ENCODE data around the gene IRF2BP2.
"Not testable (repeated sequence)": the region's sequence is repeated elsewhere in the genome, so short reads cannot be mapped to it uniquely, and the experiment has no call there.

The IRF2BP2 gene

GRCh38 chr1:234597894-234598293 is 12.1 kb downstream of the IRF2BP2 start:
- Histone ChIP-seq H3K9me3 (ENCODE audit: low read depth, low read length) (no peaks in the 10 kb centered on the region), H3K36me3 (ENCODE audit: insufficient read depth, low read length) (no peaks in the 10 kb centered on the region), H3K27ac (no peak overlapping the region), H3K9ac (ENCODE audit: insufficient read length) (no peak overlapping the region), H3K4me3 (no peak overlapping the region)
- TF ChIP-seq FOXP2 (optimal IDR thresholded peaks at IDR 0.05; ENCODE audit: control extremely low read depth, extremely low read length, insufficient read depth) (no peak), EZH2 (IDR thresholded peaks at IDR 0.05) (no peak), POLR2AphosphoS5 (IDR thresholded peaks at IDR 0.05; ENCODE audit: borderline replicate concordance, low read depth, low read length) (no peak)
- no peak for DNase-seq (ENCODE audit: low read depth, low spot score)

DNA sequence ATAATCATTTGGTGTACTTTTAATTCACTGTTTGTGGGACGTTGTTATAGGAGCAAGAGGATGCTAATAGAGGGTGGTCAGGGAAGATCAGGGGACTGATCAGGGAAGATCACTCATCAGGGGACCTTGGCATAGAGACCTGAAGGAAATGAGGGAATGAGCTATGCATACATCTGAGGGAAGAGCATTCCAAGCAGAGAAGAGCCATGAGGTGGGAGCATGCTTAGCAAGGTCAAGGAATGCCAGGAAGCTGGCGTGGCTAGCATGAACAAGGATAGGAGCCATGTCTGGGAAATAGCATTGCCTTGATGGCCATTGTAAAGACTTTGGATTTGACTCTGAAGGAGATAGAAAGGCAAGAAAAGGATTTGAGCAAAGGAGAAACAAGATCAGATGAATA is 14.1 kb downstream of the IRF2BP2 start:
- no peaks in the 10 kb centered on the region for H3K36me3 ChIP-seq (ENCODE audit: insufficient read depth, low read length)
- no peak overlapping the region for H3K27ac ChIP-seq
- H3K9ac ChIP-seq (ENCODE audit: insufficient read length) = peak overlapping the region; percentile 14
- TF ChIP-seq POLR2AphosphoS5 (IDR thresholded peaks at IDR 0.05; ENCODE audit: borderline replicate concordance, low read depth, low read length) = no peak
- TF ChIP-seq FOXP2 (optimal IDR thresholded peaks at IDR 0.05; ENCODE audit: control extremely low read depth, extremely low read length, insufficient read depth) = no peak
- TF ChIP-seq EZH2 (IDR thresholded peaks at IDR 0.05) = no peak
- no peak for DNase-seq (ENCODE audit: low read depth, low spot score)
- no peaks in the 10 kb centered on the region for H3K9me3 ChIP-seq (ENCODE audit: low read depth, low read length)
- no peak overlapping the region for H3K4me3 ChIP-seq

DNA sequence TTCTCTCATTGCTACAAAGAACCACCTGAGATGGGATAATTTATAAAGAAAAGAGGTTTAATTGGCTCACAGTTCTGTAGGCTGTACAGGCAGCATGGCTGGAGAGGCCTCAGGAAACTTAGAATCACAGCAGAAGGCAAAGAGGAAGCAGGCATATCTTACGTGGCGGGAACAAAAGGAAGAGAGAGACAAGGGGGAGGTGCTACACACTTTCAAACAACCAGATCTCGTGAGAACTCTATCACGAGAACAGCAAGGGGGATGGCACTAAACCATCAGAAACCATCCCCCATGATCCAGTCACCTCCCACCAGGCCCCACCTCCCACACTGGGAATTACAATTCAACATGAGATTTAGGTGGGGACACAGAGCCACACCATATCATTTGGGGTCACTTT is 15.4 kb downstream of the IRF2BP2 start:
- H3K36me3 ChIP-seq (ENCODE audit: insufficient read depth, low read length); H3K4me3 ChIP-seq; H3K27ac ChIP-seq; H3K9me3 ChIP-seq (ENCODE audit: low read depth, low read length); H3K9ac ChIP-seq (ENCODE audit: insufficient read length); DNase-seq (ENCODE audit: low read depth, low spot score): not testable (repeated sequence)

DNA sequence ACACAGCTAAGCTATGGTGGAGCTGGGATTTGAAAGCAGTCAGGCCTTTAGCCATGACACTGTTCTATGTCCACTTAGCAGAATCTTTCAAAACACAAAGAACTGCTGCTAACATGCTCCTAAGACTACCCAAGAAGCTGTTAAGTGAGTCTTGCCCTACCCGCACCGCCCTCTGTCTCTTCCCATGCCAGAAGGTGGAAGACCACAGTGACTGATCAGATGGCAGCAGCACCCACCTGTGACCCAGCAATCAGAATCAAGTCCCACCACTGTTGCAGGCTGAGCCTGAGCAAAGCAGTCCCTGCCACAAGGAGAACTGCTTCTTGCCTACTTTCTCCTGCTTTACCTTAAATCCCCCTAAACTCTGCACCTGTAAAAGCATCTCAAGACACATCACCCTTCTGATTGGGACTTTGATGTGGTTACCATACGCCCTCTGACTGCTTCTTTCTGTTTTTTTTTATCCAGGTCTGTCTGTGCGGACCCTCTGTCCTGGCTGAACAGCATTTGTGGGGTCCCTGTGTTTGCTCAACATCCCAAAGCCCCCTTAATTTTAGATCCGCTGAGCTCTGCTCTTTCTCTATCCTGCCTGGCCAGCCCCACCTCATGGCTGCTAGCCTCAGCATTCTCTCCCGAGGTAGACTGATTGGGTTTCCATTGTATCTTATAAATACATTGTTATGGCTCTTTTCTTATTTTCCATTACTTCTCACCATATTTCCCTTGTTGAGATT is 16.0 kb downstream of the IRF2BP2 start:
- TF ChIP-seq FOXP2 (optimal IDR thresholded peaks at IDR 0.05; ENCODE audit: control extremely low read depth, extremely low read length, insufficient read depth) (no peak), EZH2 (IDR thresholded peaks at IDR 0.05) (no peak), POLR2AphosphoS5 (IDR thresholded peaks at IDR 0.05; ENCODE audit: borderline replicate concordance, low read depth, low read length) (no peak)
- Histone ChIP-seq H3K27ac (no peak overlapping the region), H3K9ac (ENCODE audit: insufficient read length) (no peak overlapping the region), H3K36me3 (ENCODE audit: insufficient read depth, low read length) (no peaks in the 10 kb centered on the region), H3K9me3 (ENCODE audit: low read depth, low read length) (no peaks in the 10 kb centered on the region), H3K4me3 (no peak overlapping the region)
- no peak for DNase-seq (ENCODE audit: low read depth, low spot score)

DNA sequence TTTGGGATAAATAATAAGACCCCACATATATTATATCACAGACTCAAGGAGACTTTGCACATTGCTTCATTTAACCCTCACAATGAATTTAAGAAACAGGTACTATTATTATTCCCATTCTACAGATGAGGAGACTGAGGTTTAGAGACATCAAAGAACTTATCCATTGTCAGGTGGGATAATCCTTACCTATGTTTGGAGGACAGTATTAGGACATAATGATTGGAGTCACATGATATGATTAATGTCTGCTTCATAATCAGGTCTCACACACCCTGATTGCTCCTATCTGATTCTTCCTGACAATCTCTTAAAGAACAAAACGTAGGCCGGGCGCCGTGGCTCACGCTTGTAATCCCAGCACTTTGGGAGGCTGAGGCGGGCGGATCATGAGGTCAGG is 16.9 kb downstream of the IRF2BP2 start:
- Histone ChIP-seq H3K36me3 (ENCODE audit: insufficient read depth, low read length) (no peaks in the 10 kb centered on the region), H3K4me3 (no peak overlapping the region), H3K9ac (ENCODE audit: insufficient read length) (no peak overlapping the region), H3K27ac (no peak overlapping the region), H3K9me3 (ENCODE audit: low read depth, low read length) (no peaks in the 10 kb centered on the region)
- no peak for DNase-seq (ENCODE audit: low read depth, low spot score)
- TF ChIP-seq FOXP2 (optimal IDR thresholded peaks at IDR 0.05; ENCODE audit: control extremely low read depth, extremely low read length, insufficient read depth) (no peak), POLR2AphosphoS5 (IDR thresholded peaks at IDR 0.05; ENCODE audit: borderline replicate concordance, low read depth, low read length) (no peak), EZH2 (IDR thresholded peaks at IDR 0.05) (no peak)

DNA sequence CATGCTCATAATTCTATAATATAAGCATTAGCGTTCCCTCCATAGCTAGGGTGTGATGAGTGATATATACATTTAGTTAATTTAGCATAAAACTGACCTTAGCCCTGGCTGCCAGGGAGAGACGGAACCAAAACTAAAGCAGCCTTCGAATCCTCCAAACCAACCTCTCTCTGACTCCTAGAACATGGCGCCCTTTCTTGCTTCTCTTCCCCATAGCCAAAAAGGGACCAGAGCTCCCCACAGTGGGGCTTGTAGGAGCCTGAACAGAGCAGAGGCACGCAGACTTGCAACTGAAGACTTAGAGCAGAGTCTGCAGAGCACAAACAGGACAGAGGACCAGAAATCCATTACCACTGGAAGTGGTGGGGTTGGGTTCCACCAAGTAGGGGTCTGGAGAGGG is 17.7 kb downstream of the IRF2BP2 start:
- Histone ChIP-seq H3K36me3 (ENCODE audit: insufficient read depth, low read length) (no peaks in the 10 kb centered on the region), H3K9ac (ENCODE audit: insufficient read length) (no peak overlapping the region), H3K27ac (no peak overlapping the region), H3K4me3 (no peak overlapping the region), H3K9me3 (ENCODE audit: low read depth, low read length) (no peaks in the 10 kb centered on the region)
- TF ChIP-seq POLR2AphosphoS5 (IDR thresholded peaks at IDR 0.05; ENCODE audit: borderline replicate concordance, low read depth, low read length) = no peak
- no peak for TF ChIP-seq FOXP2 (optimal IDR thresholded peaks at IDR 0.05; ENCODE audit: control extremely low read depth, extremely low read length, insufficient read depth)
- TF ChIP-seq EZH2 (IDR thresholded peaks at IDR 0.05) = no peak
- DNase-seq (ENCODE audit: low read depth, low spot score) = no peak

- DNase-seq (ENCODE audit: low read depth, low spot score) = no peak
- no peak overlapping the region for H3K27ac ChIP-seq
- no peak for TF ChIP-seq FOXP2 (optimal IDR thresholded peaks at IDR 0.05; ENCODE audit: control extremely low read depth, extremely low read length, insufficient read depth)
- no peak for TF ChIP-seq POLR2AphosphoS5 (IDR thresholded peaks at IDR 0.05; ENCODE audit: borderline replicate concordance, low read depth, low read length)
- TF ChIP-seq EZH2 (IDR thresholded peaks at IDR 0.05) = no peak
- no peak overlapping the region for H3K4me3 ChIP-seq
- H3K9ac ChIP-seq (ENCODE audit: insufficient read length) = no peak overlapping the region
- no peaks in the 10 kb centered on the region for H3K9me3 ChIP-seq (ENCODE audit: low read depth, low read length)
- H3K36me3 ChIP-seq (ENCODE audit: insufficient read depth, low read length) = no peaks in the 10 kb centered on the region
Measured at GRCh38 chr1:234591131-234591530, 18.8 kb downstream of the IRF2BP2 start.

DNA sequence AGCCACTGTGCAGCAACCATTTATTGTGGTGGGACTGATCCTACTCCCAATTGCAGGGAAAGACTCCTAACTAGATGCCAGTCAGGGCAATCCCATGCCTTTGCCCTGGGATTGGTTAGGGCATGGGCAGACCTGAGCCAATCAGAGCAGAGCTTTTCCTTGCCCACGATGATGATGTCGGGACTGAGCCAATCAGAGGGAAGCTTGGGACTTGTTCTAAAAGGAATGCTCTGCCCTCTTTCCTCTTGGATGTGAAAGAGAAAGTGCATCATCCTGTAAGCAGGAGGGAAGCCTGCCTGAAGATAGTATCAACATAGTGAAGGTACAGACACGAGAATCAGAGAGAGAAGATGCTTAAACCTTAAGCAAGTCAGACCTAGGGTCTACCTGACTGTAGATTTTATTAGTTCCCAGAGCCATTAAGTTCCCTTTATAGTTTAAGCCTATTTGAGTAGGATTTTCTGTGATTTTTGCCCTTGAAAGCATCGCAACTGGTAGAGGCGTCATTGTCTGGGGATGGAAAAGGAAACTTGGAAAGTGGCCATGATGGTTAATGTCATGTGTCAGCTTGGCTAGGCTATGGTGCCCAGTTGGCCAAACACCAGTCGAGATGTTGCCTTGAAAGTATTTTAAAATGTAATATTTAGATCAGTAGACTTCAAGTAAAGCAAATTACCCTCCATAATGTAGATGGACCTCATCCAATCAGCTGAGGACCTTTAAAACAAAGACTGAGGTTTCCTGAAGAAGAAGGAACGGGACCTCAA is 19.9 kb downstream of the IRF2BP2 start:
- no peaks in the 10 kb centered on the region for H3K9me3 ChIP-seq (ENCODE audit: low read depth, low read length)
- no peak overlapping the region for H3K27ac ChIP-seq
- no peaks in the 10 kb centered on the region for H3K36me3 ChIP-seq (ENCODE audit: insufficient read depth, low read length)
- no peak overlapping the region for H3K4me3 ChIP-seq
- no peak overlapping the region for H3K9ac ChIP-seq (ENCODE audit: insufficient read length)
- TF ChIP-seq EZH2 (IDR thresholded peaks at IDR 0.05) (no peak), FOXP2 (optimal IDR thresholded peaks at IDR 0.05; ENCODE audit: control extremely low read depth, extremely low read length, insufficient read depth) (no peak)
- DNase-seq (ENCODE audit: low read depth, low spot score) = no peak

Measured in SK-N-MC (cell line).